ENCODE data around the gene ADGRG3.
A peak's percentile ranks its signal among the peaks of the same experiment; 100 is the strongest.

The ADGRG3 gene

DNA sequence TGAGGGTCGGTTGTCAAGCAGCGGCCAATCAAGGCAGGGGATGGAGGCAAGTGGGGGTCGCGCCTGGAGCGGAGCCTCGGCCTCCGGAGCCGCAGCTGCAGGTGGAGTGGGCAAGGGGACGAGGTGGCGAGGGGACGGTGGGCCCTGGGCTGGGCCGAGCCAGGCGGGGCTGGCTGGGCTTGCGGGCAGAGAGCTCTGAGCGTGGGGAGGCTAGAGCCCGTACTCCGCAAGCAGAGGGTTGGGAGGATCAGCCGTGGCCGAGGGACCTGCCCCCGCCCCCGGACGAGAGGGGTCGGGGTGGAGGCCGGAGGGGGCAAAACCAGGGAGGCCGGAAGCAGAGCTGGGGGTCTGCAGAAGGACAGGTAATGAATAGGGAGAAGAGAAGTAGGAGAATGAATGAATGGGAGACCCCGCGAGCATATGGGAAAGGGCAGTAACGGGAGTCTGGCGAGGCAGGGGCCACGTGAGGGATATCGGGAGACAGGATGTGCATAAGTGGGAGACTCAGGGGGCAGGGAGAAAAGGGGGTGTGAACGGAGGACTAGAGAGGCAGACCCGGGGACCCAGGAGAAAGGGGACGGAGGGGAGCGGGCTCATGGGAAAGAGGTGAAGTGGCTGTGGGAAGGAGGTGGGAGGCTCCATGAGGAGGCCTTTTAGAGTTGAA is 67.8 kb downstream of the ADGRG3 start, which contains the start of gene KATNB1 (continued):
- no peak for TF ChIP-seq ZNF302 (tag by site-specific recombination; IDR thresholded peaks at IDR 0.05; ENCODE audit: low read depth)
- TF ChIP-seq ZNF558 (tag by site-specific recombination; IDR thresholded peaks at IDR 0.05) = no peak
- no peak for TF ChIP-seq ZNF624 (tag by site-specific recombination; IDR thresholded peaks at IDR 0.05)
- no peak; the same call in 1 of the 2 replicates for TF ChIP-seq SP2 (tag by site-specific recombination; IDR thresholded peaks at IDR 0.05)
- TF ChIP-seq ZNF707 (tag by site-specific recombination; IDR thresholded peaks at IDR 0.05) = no peak
- TF ChIP-seq EGR2 (tag by site-specific recombination; IDR thresholded peaks at IDR 0.05; ENCODE audit: low read depth) = peak; percentile 53
- TF ChIP-seq, protein P1, sequence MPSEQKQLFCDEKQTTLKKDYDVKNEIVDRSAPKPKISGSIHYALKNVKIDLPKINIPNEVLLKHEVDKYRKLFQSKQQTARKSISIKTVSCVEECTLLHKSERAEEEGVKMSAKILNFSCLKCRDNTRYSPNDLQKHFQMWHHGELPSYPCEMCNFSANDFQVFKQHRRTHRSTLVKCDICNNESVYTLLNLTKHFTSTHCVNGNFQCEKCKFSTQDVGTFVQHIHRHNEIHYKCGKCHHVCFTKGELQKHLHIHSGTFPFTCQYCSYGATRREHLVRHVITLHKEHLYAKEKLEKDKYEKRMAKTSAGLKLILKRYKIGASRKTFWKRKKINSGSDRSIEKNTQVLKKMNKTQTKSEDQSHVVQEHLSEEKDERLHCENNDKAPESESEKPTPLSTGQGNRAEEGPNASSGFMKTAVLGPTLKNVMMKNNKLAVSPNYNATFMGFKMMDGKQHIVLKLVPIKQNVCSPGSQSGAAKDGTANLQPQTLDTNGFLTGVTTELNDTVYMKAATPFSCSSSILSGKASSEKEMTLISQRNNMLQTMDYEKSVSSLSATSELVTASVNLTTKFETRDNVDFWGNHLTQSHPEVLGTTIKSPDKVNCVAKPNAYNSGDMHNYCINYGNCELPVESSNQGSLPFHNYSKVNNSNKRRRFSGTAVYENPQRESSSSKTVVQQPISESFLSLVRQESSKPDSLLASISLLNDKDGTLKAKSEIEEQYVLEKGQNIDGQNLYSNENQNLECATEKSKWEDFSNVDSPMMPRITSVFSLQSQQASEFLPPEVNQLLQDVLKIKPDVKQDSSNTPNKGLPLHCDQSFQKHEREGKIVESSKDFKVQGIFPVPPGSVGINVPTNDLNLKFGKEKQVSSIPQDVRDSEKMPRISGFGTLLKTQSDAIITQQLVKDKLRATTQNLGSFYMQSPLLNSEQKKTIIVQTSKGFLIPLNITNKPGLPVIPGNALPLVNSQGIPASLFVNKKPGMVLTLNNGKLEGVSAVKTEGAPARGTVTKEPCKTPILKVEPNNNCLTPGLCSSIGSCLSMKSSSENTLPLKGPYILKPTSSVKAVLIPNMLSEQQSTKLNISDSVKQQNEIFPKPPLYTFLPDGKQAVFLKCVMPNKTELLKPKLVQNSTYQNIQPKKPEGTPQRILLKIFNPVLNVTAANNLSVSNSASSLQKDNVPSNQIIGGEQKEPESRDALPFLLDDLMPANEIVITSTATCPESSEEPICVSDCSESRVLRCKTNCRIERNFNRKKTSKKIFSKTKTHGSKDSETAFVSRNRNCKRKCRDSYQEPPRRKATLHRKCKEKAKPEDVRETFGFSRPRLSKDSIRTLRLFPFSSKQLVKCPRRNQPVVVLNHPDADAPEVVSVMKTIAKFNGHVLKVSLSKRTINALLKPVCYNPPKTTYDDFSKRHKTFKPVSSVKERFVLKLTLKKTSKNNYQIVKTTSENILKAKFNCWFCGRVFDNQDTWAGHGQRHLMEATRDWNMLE (tag by site-specific recombination; conservative IDR thresholded peaks at IDR 0.05; ENCODE audit: low read depth) = no peak
- 0 out of 2 replicates have a peak, but pooled peaks have one; percentile 41 for TF ChIP-seq ZNF843 (tag by site-specific recombination; IDR thresholded peaks at IDR 0.05)
- no peak for TF ChIP-seq BCL11A (tag by site-specific recombination; IDR thresholded peaks at IDR 0.05; ENCODE audit: low read depth)
- no peak for TF ChIP-seq ZNF404 (tag by site-specific recombination; IDR thresholded peaks at IDR 0.05)
- TF ChIP-seq GLI2 (tag by site-specific recombination; IDR thresholded peaks at IDR 0.05; ENCODE audit: borderline replicate concordance, low read depth) = no peak
- TF ChIP-seq ZSCAN16 (tag by site-specific recombination; IDR thresholded peaks at IDR 0.05) = no peak
- TF ChIP-seq GLIS1 (tag by site-specific recombination; IDR thresholded peaks at IDR 0.05) = peak; percentile 55
- no peak for TF ChIP-seq OVOL3 (tag by site-specific recombination; IDR thresholded peaks at IDR 0.05)
- no peak for TF ChIP-seq ZBTB7A (tag by site-specific recombination; IDR thresholded peaks at IDR 0.05; ENCODE audit: low read depth)
- TF ChIP-seq ZBTB48 (tag by site-specific recombination; IDR thresholded peaks at IDR 0.05) = peak; percentile 83; the same call in 1 of the 2 replicates
- no peak for TF ChIP-seq KLF8 (tag by site-specific recombination; IDR thresholded peaks at IDR 0.05)
- TF ChIP-seq TRIM28 (IDR thresholded peaks at IDR 0.05; ENCODE audit: borderline replicate concordance, low read length) = no peak
- TF ChIP-seq, protein P2, sequence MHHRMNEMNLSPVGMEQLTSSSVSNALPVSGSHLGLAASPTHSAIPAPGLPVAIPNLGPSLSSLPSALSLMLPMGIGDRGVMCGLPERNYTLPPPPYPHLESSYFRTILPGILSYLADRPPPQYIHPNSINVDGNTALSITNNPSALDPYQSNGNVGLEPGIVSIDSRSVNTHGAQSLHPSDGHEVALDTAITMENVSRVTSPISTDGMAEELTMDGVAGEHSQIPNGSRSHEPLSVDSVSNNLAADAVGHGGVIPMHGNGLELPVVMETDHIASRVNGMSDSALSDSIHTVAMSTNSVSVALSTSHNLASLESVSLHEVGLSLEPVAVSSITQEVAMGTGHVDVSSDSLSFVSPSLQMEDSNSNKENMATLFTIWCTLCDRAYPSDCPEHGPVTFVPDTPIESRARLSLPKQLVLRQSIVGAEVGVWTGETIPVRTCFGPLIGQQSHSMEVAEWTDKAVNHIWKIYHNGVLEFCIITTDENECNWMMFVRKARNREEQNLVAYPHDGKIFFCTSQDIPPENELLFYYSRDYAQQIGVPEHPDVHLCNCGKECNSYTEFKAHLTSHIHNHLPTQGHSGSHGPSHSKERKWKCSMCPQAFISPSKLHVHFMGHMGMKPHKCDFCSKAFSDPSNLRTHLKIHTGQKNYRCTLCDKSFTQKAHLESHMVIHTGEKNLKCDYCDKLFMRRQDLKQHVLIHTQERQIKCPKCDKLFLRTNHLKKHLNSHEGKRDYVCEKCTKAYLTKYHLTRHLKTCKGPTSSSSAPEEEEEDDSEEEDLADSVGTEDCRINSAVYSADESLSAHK (tag by site-specific recombination; IDR thresholded peaks at IDR 0.05) = no peak
- peak; percentile 73 for TF ChIP-seq ZXDB (tag by site-specific recombination; IDR thresholded peaks at IDR 0.05)
- TF ChIP-seq ZNF830 (tag by site-specific recombination; IDR thresholded peaks at IDR 0.05; ENCODE audit: low read depth) = no peak
- TF ChIP-seq, protein P3, sequence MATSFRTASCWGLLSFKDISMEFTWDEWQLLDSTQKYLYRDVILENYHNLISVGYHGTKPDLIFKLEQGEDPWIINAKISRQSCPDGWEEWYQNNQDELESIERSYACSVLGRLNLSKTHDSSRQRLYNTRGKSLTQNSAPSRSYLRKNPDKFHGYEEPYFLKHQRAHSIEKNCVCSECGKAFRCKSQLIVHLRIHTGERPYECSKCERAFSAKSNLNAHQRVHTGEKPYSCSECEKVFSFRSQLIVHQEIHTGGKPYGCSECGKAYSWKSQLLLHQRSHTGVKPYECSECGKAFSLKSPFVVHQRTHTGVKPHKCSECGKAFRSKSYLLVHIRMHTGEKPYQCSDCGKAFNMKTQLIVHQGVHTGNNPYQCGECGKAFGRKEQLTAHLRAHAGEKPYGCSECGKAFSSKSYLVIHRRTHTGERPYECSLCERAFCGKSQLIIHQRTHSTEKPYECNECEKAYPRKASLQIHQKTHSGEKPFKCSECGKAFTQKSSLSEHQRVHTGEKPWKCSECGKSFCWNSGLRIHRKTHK (tag by site-specific recombination; IDR thresholded peaks at IDR 0.05) = no peak
- no peak for TF ChIP-seq ZNF529 (tag by site-specific recombination; IDR thresholded peaks at IDR 0.05; ENCODE audit: insufficient replicate concordance)
- no peak for TF ChIP-seq YY2 (tag by site-specific recombination; IDR thresholded peaks at IDR 0.05)
- TF ChIP-seq ZSCAN30 (tag by site-specific recombination; IDR thresholded peaks at IDR 0.05) = no peak
- TF ChIP-seq ZEB2 (tag by site-specific recombination; IDR thresholded peaks at IDR 0.05) = no peak
- TF ChIP-seq ZNF785 (tag by site-specific recombination; IDR thresholded peaks at IDR 0.05) = no peak
- TF ChIP-seq, protein P4, sequence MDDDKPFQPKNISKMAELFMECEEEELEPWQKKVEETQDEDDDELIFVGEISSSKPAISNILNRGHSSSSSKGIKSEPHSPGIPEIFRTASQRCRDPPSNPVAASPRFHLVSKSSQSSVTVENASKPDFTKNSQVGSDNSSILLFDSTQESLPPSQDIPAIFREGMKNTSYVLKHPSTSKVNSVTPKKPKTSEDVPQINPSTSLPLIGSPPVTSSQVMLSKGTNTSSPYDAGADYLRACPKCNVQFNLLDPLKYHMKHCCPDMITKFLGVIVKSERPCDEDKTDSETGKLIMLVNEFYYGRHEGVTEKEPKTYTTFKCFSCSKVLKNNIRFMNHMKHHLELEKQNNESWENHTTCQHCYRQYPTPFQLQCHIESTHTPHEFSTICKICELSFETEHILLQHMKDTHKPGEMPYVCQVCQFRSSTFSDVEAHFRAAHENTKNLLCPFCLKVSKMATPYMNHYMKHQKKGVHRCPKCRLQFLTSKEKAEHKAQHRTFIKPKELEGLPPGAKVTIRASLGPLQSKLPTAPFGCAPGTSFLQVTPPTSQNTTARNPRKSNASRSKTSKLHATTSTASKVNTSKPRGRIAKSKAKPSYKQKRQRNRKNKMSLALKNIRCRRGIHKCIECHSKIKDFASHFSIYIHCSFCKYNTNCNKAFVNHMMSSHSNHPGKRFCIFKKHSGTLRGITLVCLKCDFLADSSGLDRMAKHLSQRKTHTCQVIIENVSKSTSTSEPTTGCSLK (tag by site-specific recombination; IDR thresholded peaks at IDR 0.05) = no peak
- no peak for TF ChIP-seq RBAK (tag by site-specific recombination; IDR thresholded peaks at IDR 0.05)
- TF ChIP-seq ZNF202 (tag by site-specific recombination; IDR thresholded peaks at IDR 0.05; ENCODE audit: borderline replicate concordance) = no peak
- TF ChIP-seq ZNF324 (tag by site-specific recombination; IDR thresholded peaks at IDR 0.05) = no peak
